Liver (tissue), 9 donors: Measurements from ENCODE around the gene OPHN1. TPM values are rescaled to one million over a fixed set of nuclear protein-coding genes. Genes with fewer than 3 reads are reported as not detected.

Experiments
- DNase-seq: peaks from one replicate; pipeline ENCODE4 v3.0.0-alpha.2; 2017; ENCODE audit warnings: low spot score
- H3K27ac ChIP-seq, 2 donors: one replicate each; pipeline ENCODE4 v1.7.0; 2013; ENCODE audit warnings: inconsistent platforms in 2 of 2, low read length in 2 of 2, control low read depth in 1 of 2, low read depth in 1 of 2, mild to moderate bottlenecking in 1 of 2
- H3K27me3 ChIP-seq, 4 donors: one replicate each; pipeline versions ENCODE4 v1.6.1 to v1.7.0; 2013; ENCODE audit warnings: low read length in 3 of 4, inconsistent platforms in 1 of 4, mild to moderate bottlenecking in 1 of 4, moderate library complexity in 1 of 4; ENCODE audit not compliant: control insufficient read depth in 4 of 4, insufficient read depth in 4 of 4
- H3K36me3 ChIP-seq, 4 donors: one replicate each; pipeline versions ENCODE4 v1.6.1 to v1.7.0; 2013; ENCODE audit warnings: low read length in 3 of 4, mild to moderate bottlenecking in 3 of 4, low read depth in 1 of 4, moderate library complexity in 1 of 4; ENCODE audit not compliant: control insufficient read depth in 4 of 4, insufficient read depth in 3 of 4
- H3K4me1 ChIP-seq, 4 donors: one replicate each; pipeline versions ENCODE4 v1.6.1 to v1.7.0; 2013; ENCODE audit warnings: low read length in 3 of 4, mild to moderate bottlenecking in 3 of 4, moderate library complexity in 1 of 4; ENCODE audit not compliant: control insufficient read depth in 4 of 4, insufficient read depth in 4 of 4
- H3K4me3 ChIP-seq, 3 donors: one replicate each; pipeline versions ENCODE4 v1.6.1 to v1.7.0; 2013; ENCODE audit warnings: low read length in 3 of 3, control low read depth in 1 of 3, low read depth in 1 of 3, mild to moderate bottlenecking in 1 of 3
- H3K9ac ChIP-seq, 2 donors: one replicate each; pipeline ENCODE4 v1.7.0; 2013; ENCODE audit warnings: low read length in 2 of 2, mild to moderate bottlenecking in 2 of 2, moderate library complexity in 2 of 2, control low read depth in 1 of 2, low read depth in 1 of 2
- H3K9me3 ChIP-seq, 4 donors: one replicate each; pipeline versions ENCODE4 v1.6.1 to v1.7.0; 2013; ENCODE audit warnings: low read length in 3 of 4; ENCODE audit not compliant: control insufficient read depth in 4 of 4
- ATF3 ChIP-seq: IDR thresholded peaks from 2 replicates; pipeline ENCODE4 v1.6.1; 2016; ENCODE audit warnings: antibody characterized with exemption
- CTCF ChIP-seq: fragments of 150-350 bp; IDR thresholded peaks from 2 replicates; pipeline ENCODE4 v1.5.1; 2017; ENCODE audit warnings: improper control_type of control experiment, low read depth, low read length; ENCODE audit not compliant: missing input control
- EGR1 ChIP-seq, 2 donors: IDR thresholded peaks; 2 replicates each; pipeline ENCODE4 v1.6.1; 2016 to 2018; ENCODE audit warnings: antibody characterized with exemption in 2 of 2, low read depth in 2 of 2
- FOXA2 ChIP-seq: IDR thresholded peaks from 2 replicates; pipeline ENCODE4 v1.6.1; 2016; ENCODE audit warnings: antibody characterized with exemption
- GABPA ChIP-seq, 2 donors: IDR thresholded peaks in 1 of 2; conservative IDR thresholded peaks in 1 of 2; 2 replicates each; pipeline ENCODE4 v1.6.1; 2016; ENCODE audit warnings: antibody characterized with exemption in 2 of 2, mild to moderate bottlenecking in 1 of 2, moderate library complexity in 1 of 2
- HNF4A ChIP-seq, 2 donors: conservative IDR thresholded peaks; 2 replicates each; pipeline ENCODE4 v1.6.1; 2016; ENCODE audit warnings: antibody characterized with exemption in 2 of 2, mild to moderate bottlenecking in 2 of 2
- HNF4G ChIP-seq: IDR thresholded peaks from 2 replicates; pipeline ENCODE4 v1.6.1; 2016; ENCODE audit warnings: antibody characterized with exemption
- MAX ChIP-seq: IDR thresholded peaks from 2 replicates; pipeline ENCODE4 v1.6.1; 2016; ENCODE audit warnings: antibody characterized with exemption
- NR2F2 ChIP-seq: IDR thresholded peaks from 2 replicates; pipeline ENCODE4 v1.6.1; 2016; ENCODE audit warnings: antibody characterized with exemption
- RAD21 ChIP-seq, 2 donors: IDR thresholded peaks; 2 replicates each; pipeline ENCODE4 v1.6.1; 2016; ENCODE audit warnings: antibody characterized with exemption in 2 of 2, mild to moderate bottlenecking in 2 of 2
- REST ChIP-seq: IDR thresholded peaks from 2 replicates; pipeline ENCODE4 v1.6.1; 2016; ENCODE audit warnings: antibody characterized with exemption, mild to moderate bottlenecking
- RXRA ChIP-seq, 2 donors: IDR thresholded peaks; 2 replicates each; pipeline ENCODE4 v1.6.1; 2017 to 2018; ENCODE audit warnings: antibody characterized with exemption in 2 of 2, mild to moderate bottlenecking in 1 of 2
- TAF1 ChIP-seq: conservative IDR thresholded peaks from 2 replicates; pipeline ENCODE4 v1.6.1; 2016; ENCODE audit warnings: antibody characterized with exemption, mild to moderate bottlenecking
- WGBS: extraction: QIAGEN DNeasy Blood & Tissue Kit; methylation state at CpG from one replicate; pipeline ENCODE4 v1.1.7; 2013; 5-methylcytosine and 5-hydroxymethylcytosine counted together
- polyA plus RNA-seq, 2 donors: library from polyadenylated mRNA; stranded (reverse) in 1 of 2; unstranded in 1 of 2; fragments of 200-250 nt in 1 of 2; fragments of >200 nt in 1 of 2; fragmentation: Nextera tagmentation in 1 of 2; extraction: Ambion mirVana in 1 of 2; gene quantifications; one replicate each; pipeline versions ENCODE4 v1.2.1 to v1.2.3, GENCODE V29; 2013 to 2015
- total RNA-seq, 2 donors: library from RNA; depleted of rRNA; stranded (reverse); fragments of >200 nt; gene quantifications; one replicate each; pipeline ENCODE4 v1.2.3, GENCODE V29; 2014
- donor health status: healthy.
- donor health status: healthy.
- donor health status: healthy.
- donor health status: healthy.
- donor health status: healthy.

OPHN1 gene
- total and polyA plus RNA-seq, 4 donors, result 0.17 to 1.2 (median 0.60) TPM

GRCh38 chrX:68133181-68133580 is 300.1 kb downstream of the OPHN1 start (continued):
- no peak for TF ChIP-seq FOXA2

GRCh38 chrX:68132749-68133148 is 300.5 kb downstream of the OPHN1 start:
- no peaks in the 10 kb centered on the region for H3K27me3 ChIP-seq
- TF ChIP-seq RXRA (IDR thresholded peaks at IDR 0.05) (no peak), ATF3 (no peak), REST (no peak), HNF4A (conservative IDR thresholded peaks at IDR 0.05) (no peak), NR2F2 (no peak), CTCF (no peak), RAD21 (IDR thresholded peaks at IDR 0.05) (no peak), MAX (no peak)
- H3K27ac ChIP-seq, result no peak overlapping the region
- no peaks in the 10 kb centered on the region for H3K36me3 ChIP-seq
- H3K9ac ChIP-seq, result no peak overlapping the region
- 98% methylated on average over 29 of the region's 29 CpGs for WGBS
- DNase-seq, result no peak
- no peaks in the 10 kb centered on the region for H3K4me1 ChIP-seq
- no peaks in the 10 kb centered on the region for H3K9me3 ChIP-seq
- no peak overlapping the region for H3K4me3 ChIP-seq

GRCh38 chrX:68121835-68122234 is 311.5 kb downstream of the OPHN1 start:
- no peak overlapping the region for H3K9ac ChIP-seq
- no peaks in the 10 kb centered on the region for H3K27me3 ChIP-seq
- DNase-seq, result no peak
- no peak overlapping the region for H3K4me3 ChIP-seq
- no peaks in the 10 kb centered on the region for H3K4me1 ChIP-seq
- H3K36me3 ChIP-seq, result no peaks in the 10 kb centered on the region
- no peak overlapping the region for H3K27ac ChIP-seq
- peaks cover 0 to 8% (median 2%) of the 10 kb centered on the region in 4 donors for H3K9me3 ChIP-seq
- TF ChIP-seq GABPA (IDR thresholded peaks at IDR 0.05 in 1 of 2, conservative IDR thresholded peaks at IDR 0.05 in 1 of 2) (no peak), HNF4G (no peak), TAF1 (no peak), EGR1 (IDR thresholded peaks at IDR 0.05; ENCODE audit: low read depth in 2 of 2) (no peak), MAX (no peak), RAD21 (IDR thresholded peaks at IDR 0.05) (no peak), FOXA2 (no peak)
- WGBS, result 93% methylated on average over 2 of the region's 2 CpGs
